Panc1 (cell line): ENCODE results near the gene KCNMA1. TPM values are rescaled to one million over a fixed set of nuclear protein-coding genes. Genes with fewer than 3 reads are reported as not detected.

Experiments
- ATAC-seq: fragments of 200-7000 bp; cut with Tn5 transposase; 2 replicates; pipeline ENCODE4 v1.9.1; 2020; ENCODE audit warnings: mild to moderate bottlenecking, moderate library complexity
- BruUV-seq: library from RNA; stranded (reverse); fragments of 400-500 nt; replicated peaks from 2 replicates; lab custom pipeline; 2021; lab: Mats Ljungman, UMichigan
- CTCF ChIA-PET: fragments of 300-600 bp; sonication (Branson Sonifier 250); formaldehyde crosslinking; loops from one replicate; lab custom pipeline; 2022; ENCODE audit warnings: antibody characterized with exemption; lab: Charles Lee
- POLR2A ChIA-PET: fragments of 300-600 bp; sonication (Branson Sonifier 250); formaldehyde crosslinking; loops from one replicate; lab custom pipeline; 2022; ENCODE audit warnings: antibody characterized with exemption; lab: Charles Lee
- DNase-seq: peaks from one replicate; pipeline ENCODE4 v3.0.0-alpha.2; 2010; ENCODE audit warnings: low read depth, low spot score
- H3K27ac ChIP-seq: 2 replicates; pipeline ENCODE4 v1.5.1; 2011; ENCODE audit warnings: mild to moderate bottlenecking, low read length, inconsistent platforms
- H3K27me3 ChIP-seq: fragments of 200-500 bp; sonication (Bioruptor generic); 2 replicates; pipeline ENCODE4 v1.6.0; 2014; ENCODE audit warnings: low read length, inconsistent platforms; ENCODE audit not compliant: control insufficient read depth, insufficient read depth
- H3K36me3 ChIP-seq: fragments of 200-500 bp; sonication (Bioruptor generic); 2 replicates; pipeline ENCODE4 v1.5.1; 2014; ENCODE audit warnings: inconsistent platforms, mild to moderate bottlenecking, low read length, moderate library complexity; ENCODE audit not compliant: control insufficient read depth, insufficient read depth
- H3K4me1 ChIP-seq: 2 replicates; pipeline ENCODE4 v1.5.1; 2011; ENCODE audit warnings: inconsistent platforms, mild to moderate bottlenecking, low read length, moderate library complexity; ENCODE audit not compliant: control insufficient read depth, insufficient read depth
- H3K4me3 ChIP-seq, 2 experiments: 2 replicates each; pipeline ENCODE4 v1.5.1; 2011 to 2012; ENCODE audit warnings: low read depth in 2 of 2, low read length in 2 of 2, mild to moderate bottlenecking in 2 of 2, inconsistent platforms in 1 of 2, moderate library complexity in 1 of 2
- H3K9me3 ChIP-seq: fragments of 200-500 bp; sonication (Bioruptor generic); 2 replicates; pipeline ENCODE4 v1.5.1; 2014; ENCODE audit warnings: low read depth, mild to moderate bottlenecking, inconsistent platforms, low read length, moderate library complexity; ENCODE audit not compliant: control insufficient read depth, insufficient read depth
- CTCF ChIP-seq: fragments of 450-650 bp; IDR thresholded peaks from 2 replicates; pipeline ENCODE4 v1.5.1; 2017; ENCODE audit warnings: mild to moderate bottlenecking
- POLR2AphosphoS5 ChIP-seq: IDR thresholded peaks from 2 replicates; pipeline ENCODE4 v1.6.1; 2012; ENCODE audit warnings: mild to moderate bottlenecking, low read depth, low read length, moderate library complexity
- REST ChIP-seq, 2 experiments: IDR thresholded peaks; 2 replicates each; pipeline ENCODE4 v1.6.1; 2011 to 2012; ENCODE audit warnings: low read depth in 2 of 2, control low read depth in 1 of 2, low read length in 1 of 2, mild to moderate bottlenecking in 1 of 2, moderate library complexity in 1 of 2; ENCODE audit not compliant: insufficient read depth in 1 of 2
- SIN3A ChIP-seq: IDR thresholded peaks from 2 replicates; pipeline ENCODE4 v1.6.1; 2012; ENCODE audit warnings: low read depth, mild to moderate bottlenecking, low read length, moderate library complexity, borderline replicate concordance; ENCODE audit not compliant: insufficient read depth
- TCF7L2 ChIP-seq: IDR thresholded peaks from 2 replicates; pipeline ENCODE4 v1.6.1; 2011; ENCODE audit warnings: mild to moderate bottlenecking, low read depth, low read length, inconsistent platforms
- in situ Hi-C: cut with HindIII; loops from 2 replicates; pipeline ENCODE4 v1.10.0; 2016; ENCODE audit warnings: low sequenced_read_pairs, low pct_unique_long_range_greater_than_20kb
- intact Hi-C: fragments of 100-400 bp; cut with micrococcal nuclease; formaldehyde crosslinking; loops from one replicate; pipeline ENCODE4 v1.10.0; 2022; ENCODE audit not compliant: unreplicated experiment
- total RNA-seq: library from RNA; stranded (reverse); gene quantifications from one replicate; pipeline ENCODE4 v1.2.1, GENCODE V29; 2021; ENCODE audit not compliant: unreplicated experiment

Gene KCNMA1
- total RNA-seq, 1 experiment from 2014 or later, result 91.9 TPM

- TF ChIP-seq REST (IDR thresholded peaks at IDR 0.05; ENCODE audit: insufficient read depth in 1 of 2, low read depth in 2 of 2, low read length in 1 of 2) (no peak), CTCF (no peak), SIN3A (no peak), POLR2AphosphoS5 (no peak), TCF7L2 (no peak)
- no peak overlapping the region for H3K4me3 ChIP-seq
- peaks cover 11% of the 10 kb centered on the region for H3K27me3 ChIP-seq
- no peak for ATAC-seq
- H3K36me3 ChIP-seq, result no peaks in the 10 kb centered on the region
- no peaks in the 10 kb centered on the region for H3K9me3 ChIP-seq
- BruUV-seq, result no TSS peak
- ChIA-PET POLR2A (no interaction called here), CTCF (no interaction called here)
- in situ Hi-C loops (no loop called here), intact Hi-C loops (no loop called here)
- DNase-seq, result no peak
- H3K27ac ChIP-seq, result no peak overlapping the region
- H3K4me1 ChIP-seq, result no peaks in the 10 kb centered on the region
Measured at GRCh38 chr10:76840802-76841201, 796.8 kb downstream of the KCNMA1 start.

GRCh38 chr10:76839276-76839675, 798.3 kb downstream of the KCNMA1 start:
- Histone ChIP-seq H3K36me3 (no peaks in the 10 kb centered on the region), H3K4me3 (no peak overlapping the region), H3K27me3 (peaks cover 22% of the 10 kb centered on the region), H3K4me1 (no peaks in the 10 kb centered on the region), H3K27ac (no peak overlapping the region), H3K9me3 (no peaks in the 10 kb centered on the region)
- CTCF ChIA-PET, result no interaction called here
- in situ Hi-C loops (no loop called here), intact Hi-C loops (no loop called here)
- DNase-seq (no peak), ATAC-seq (no peak)
- BruUV-seq, result no TSS peak
- POLR2A ChIA-PET, result interaction anchor here (0.6 kb wide), 1 partner anchor 451 kb away, joined by 3 read pairs; no protein-coding TSS in a partner anchor
- no peak for TF ChIP-seq CTCF
- TF ChIP-seq POLR2AphosphoS5, result no peak
- no peak for TF ChIP-seq TCF7L2
- no peak for TF ChIP-seq SIN3A
- no peak for TF ChIP-seq REST (IDR thresholded peaks at IDR 0.05; ENCODE audit: insufficient read depth in 1 of 2, low read depth in 2 of 2, low read length in 1 of 2)
